Suprapubic skin (tissue), 4 donors: ENCODE data around the gene ENKUR. TPM values are rescaled to one million over a fixed set of nuclear protein-coding genes. Genes with fewer than 3 reads are reported as not detected.

ENCODE experiments used
- DNase-seq, 2 donors: peaks; one replicate each; pipeline ENCODE4 v3.0.0-alpha.2; 2019; ENCODE audit warnings: low spot score in 2 of 2
- H3K27ac ChIP-seq: fragments of 200-600 bp; sonication (generic); one replicate; pipeline ENCODE4 v1.5.1; 2019
- H3K27me3 ChIP-seq: fragments of 200-600 bp; sonication (generic); one replicate; pipeline ENCODE4 v1.5.1; 2019
- H3K36me3 ChIP-seq: fragments of 200-600 bp; sonication (generic); one replicate; pipeline ENCODE4 v1.5.1; 2019
- H3K4me1 ChIP-seq: fragments of 200-600 bp; sonication (generic); one replicate; pipeline ENCODE4 v1.5.1; 2019
- H3K4me3 ChIP-seq: fragments of 200-600 bp; sonication (generic); one replicate; pipeline ENCODE4 v1.5.1; 2019; ENCODE audit warnings: mild to moderate bottlenecking
- H3K9me3 ChIP-seq: fragments of 200-600 bp; sonication (generic); one replicate; pipeline ENCODE4 v1.5.1; 2019
- EP300 ChIP-seq: sonication (generic); formaldehyde crosslinking; IDR thresholded peaks from one replicate; pipeline ENCODE4 v1.6.1; 2017; ENCODE audit warnings: antibody characterized with exemption
- POLR2A ChIP-seq, 2 donors: fragments of 450-650 bp; IDR thresholded peaks; one replicate each; pipeline ENCODE4 v1.6.1; 2017; ENCODE audit warnings: antibody characterized with exemption in 2 of 2, mild to moderate bottlenecking in 2 of 2, moderate library complexity in 2 of 2
- POLR2AphosphoS5 ChIP-seq, 3 donors: sonication (generic); formaldehyde crosslinking; IDR thresholded peaks; one replicate each; pipeline ENCODE4 v1.6.1; 2017; ENCODE audit warnings: antibody characterized with exemption in 3 of 3
- WGBS: methylation state at CpG from one replicate; pipeline ENCODE4 v1.1.5; 2018; 5-methylcytosine and 5-hydroxymethylcytosine counted together
- total RNA-seq, 4 donors: library from RNA; depleted of rRNA; stranded (reverse); fragments of >200 nt; gene quantifications; one replicate each; pipeline ENCODE4 v1.1.0, GENCODE V29; 2016
- TF ChIP-seq, protein P1 (sequence below), 2 donors: fragments of 200-600 bp in 1 of 2; fragments of 450-650 bp in 1 of 2; sonication (generic) in 1 of 2; IDR thresholded peaks; one replicate each; pipeline ENCODE4 v1.5.1; 2016 to 2019; ENCODE audit warnings: antibody characterized with exemption in 2 of 2, mild to moderate bottlenecking in 1 of 2, moderate library complexity in 1 of 2

Gene ENKUR
- total RNA-seq, 4 donors from 2014 or later = not detected

GRCh38 chr10:24995072-24995471 is 20.9 kb downstream of the ENKUR start:
- Histone ChIP-seq H3K4me1 (no peaks in the 10 kb centered on the region), H3K27ac (no peak overlapping the region), H3K27me3 (no peaks in the 10 kb centered on the region), H3K4me3 (no peak overlapping the region), H3K9me3 (no peaks in the 10 kb centered on the region), H3K36me3 (no peaks in the 10 kb centered on the region)
- DNase-seq = no peak
- no peak for TF ChIP-seq EP300
- no peak for TF ChIP-seq POLR2AphosphoS5 (IDR thresholded peaks at IDR 0.05)
- no peak for TF ChIP-seq POLR2A (IDR thresholded peaks at IDR 0.05)
- TF ChIP-seq, protein P1, sequence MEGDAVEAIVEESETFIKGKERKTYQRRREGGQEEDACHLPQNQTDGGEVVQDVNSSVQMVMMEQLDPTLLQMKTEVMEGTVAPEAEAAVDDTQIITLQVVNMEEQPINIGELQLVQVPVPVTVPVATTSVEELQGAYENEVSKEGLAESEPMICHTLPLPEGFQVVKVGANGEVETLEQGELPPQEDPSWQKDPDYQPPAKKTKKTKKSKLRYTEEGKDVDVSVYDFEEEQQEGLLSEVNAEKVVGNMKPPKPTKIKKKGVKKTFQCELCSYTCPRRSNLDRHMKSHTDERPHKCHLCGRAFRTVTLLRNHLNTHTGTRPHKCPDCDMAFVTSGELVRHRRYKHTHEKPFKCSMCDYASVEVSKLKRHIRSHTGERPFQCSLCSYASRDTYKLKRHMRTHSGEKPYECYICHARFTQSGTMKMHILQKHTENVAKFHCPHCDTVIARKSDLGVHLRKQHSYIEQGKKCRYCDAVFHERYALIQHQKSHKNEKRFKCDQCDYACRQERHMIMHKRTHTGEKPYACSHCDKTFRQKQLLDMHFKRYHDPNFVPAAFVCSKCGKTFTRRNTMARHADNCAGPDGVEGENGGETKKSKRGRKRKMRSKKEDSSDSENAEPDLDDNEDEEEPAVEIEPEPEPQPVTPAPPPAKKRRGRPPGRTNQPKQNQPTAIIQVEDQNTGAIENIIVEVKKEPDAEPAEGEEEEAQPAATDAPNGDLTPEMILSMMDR (IDR thresholded peaks at IDR 0.05) = no peak

DNA sequence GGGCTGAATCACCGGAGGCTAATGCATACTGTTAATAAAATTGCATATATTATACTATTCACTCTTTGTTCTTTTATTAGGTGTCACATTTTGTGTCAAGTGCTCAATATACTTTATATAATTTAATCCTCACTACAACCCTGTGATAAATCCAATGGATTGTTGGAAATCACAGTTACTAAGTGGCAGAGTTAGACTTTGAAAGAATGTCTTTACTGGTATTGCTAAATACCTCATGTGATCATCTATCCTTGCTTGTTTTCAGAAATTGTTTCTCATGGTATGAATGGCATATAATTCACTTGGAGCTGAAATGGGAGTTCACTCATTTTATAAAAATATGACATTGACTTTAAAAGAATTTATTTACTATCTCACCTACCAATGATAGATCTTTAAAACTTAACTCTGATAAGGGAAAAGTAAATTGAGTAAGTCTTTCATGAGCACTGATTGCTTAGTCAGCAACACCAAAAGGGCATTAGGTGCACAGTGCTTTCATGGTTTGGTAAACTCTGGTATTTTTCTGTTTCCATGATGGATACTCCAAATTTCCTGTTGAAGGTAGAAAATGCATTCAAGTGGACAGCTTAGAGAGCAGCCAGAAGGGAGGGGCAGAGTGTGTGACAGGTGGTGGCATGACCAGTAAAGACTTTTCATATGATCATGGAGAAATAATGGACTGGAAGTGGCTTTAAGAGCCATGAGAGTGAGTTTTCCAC is 22.6 kb downstream of the ENKUR start:
- H3K4me1 ChIP-seq = no peaks in the 10 kb centered on the region
- no peak for DNase-seq
- H3K27me3 ChIP-seq = no peaks in the 10 kb centered on the region
- no peak overlapping the region for H3K4me3 ChIP-seq
- no peak overlapping the region for H3K27ac ChIP-seq
- 97% methylated on average over 1 of the region's 1 CpG for WGBS
- H3K9me3 ChIP-seq = no peaks in the 10 kb centered on the region
- H3K36me3 ChIP-seq = no peaks in the 10 kb centered on the region
- TF ChIP-seq POLR2A (IDR thresholded peaks at IDR 0.05) (no peak), POLR2AphosphoS5 (IDR thresholded peaks at IDR 0.05) (no peak), EP300 (no peak)
- TF ChIP-seq, protein P1 (IDR thresholded peaks at IDR 0.05) = no peak

DNA sequence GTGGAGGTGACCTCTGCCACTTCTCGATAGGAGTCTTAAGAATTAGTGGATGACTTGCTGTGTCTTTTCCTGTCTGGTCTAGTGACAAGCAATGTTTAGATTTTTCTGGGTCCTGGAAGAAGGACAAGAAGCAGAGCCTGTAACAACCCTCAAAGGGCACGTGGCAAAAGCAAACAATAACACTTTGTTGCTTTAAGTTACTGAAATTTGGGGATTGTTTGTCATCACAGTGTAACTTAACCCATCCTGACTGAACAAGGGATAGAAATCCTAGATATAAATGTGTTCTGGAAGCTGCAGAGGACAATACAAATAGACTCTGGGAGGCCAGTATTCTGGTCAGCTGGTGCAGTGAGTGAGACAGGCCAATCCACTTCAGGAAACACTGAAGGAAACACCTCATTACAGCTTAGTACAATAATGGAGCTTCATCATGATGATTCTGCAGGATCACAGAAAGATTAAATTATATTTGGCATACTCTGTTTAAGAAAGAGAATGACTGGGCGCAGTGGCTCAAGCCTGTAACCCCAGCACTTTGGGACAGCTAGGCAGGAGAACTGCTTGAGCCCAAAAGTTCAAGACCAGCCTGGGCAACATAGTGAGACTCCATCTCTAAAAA is 23.3 kb downstream of the ENKUR start:
- H3K27me3 ChIP-seq = no peaks in the 10 kb centered on the region
- H3K36me3 ChIP-seq = no peaks in the 10 kb centered on the region
- no peak for DNase-seq
- no peak overlapping the region for H3K4me3 ChIP-seq
- no peaks in the 10 kb centered on the region for H3K9me3 ChIP-seq
- TF ChIP-seq EP300 (no peak), POLR2A (IDR thresholded peaks at IDR 0.05) (no peak), POLR2AphosphoS5 (IDR thresholded peaks at IDR 0.05) (no peak)
- TF ChIP-seq, protein P1 (IDR thresholded peaks at IDR 0.05) = no peak
- H3K27ac ChIP-seq = no peak overlapping the region
- WGBS = 83% methylated on average over 3 of the region's 3 CpGs
- H3K4me1 ChIP-seq = no peaks in the 10 kb centered on the region

- Histone ChIP-seq H3K27me3 (no peaks in the 10 kb centered on the region), H3K27ac (no peak overlapping the region), H3K36me3 (no peaks in the 10 kb centered on the region), H3K4me3 (no peak overlapping the region), H3K9me3 (no peaks in the 10 kb centered on the region), H3K4me1 (no peaks in the 10 kb centered on the region)
- WGBS = 91% methylated on average over 12 of the region's 13 CpGs
- no peak for TF ChIP-seq EP300
- TF ChIP-seq, protein P1 (IDR thresholded peaks at IDR 0.05) = no peak
- TF ChIP-seq POLR2AphosphoS5 (IDR thresholded peaks at IDR 0.05) = no peak
- no peak for TF ChIP-seq POLR2A (IDR thresholded peaks at IDR 0.05)
- DNase-seq = no peak
Measured at GRCh38 chr10:24991298-24991697, 24.7 kb downstream of the ENKUR start.

GRCh38 chr10:24989867-24990266 is 26.1 kb downstream of the ENKUR start:
- H3K9me3 ChIP-seq = no peaks in the 10 kb centered on the region
- H3K27ac ChIP-seq = no peak overlapping the region
- no peaks in the 10 kb centered on the region for H3K4me1 ChIP-seq
- H3K27me3 ChIP-seq = no peaks in the 10 kb centered on the region
- TF ChIP-seq POLR2AphosphoS5 (IDR thresholded peaks at IDR 0.05) (no peak), POLR2A (IDR thresholded peaks at IDR 0.05) (no peak)
- TF ChIP-seq, protein P1 (IDR thresholded peaks at IDR 0.05) = no peak
- 18% methylated on average over 1 of the region's 1 CpG for WGBS
- DNase-seq = no peak
- H3K36me3 ChIP-seq = no peaks in the 10 kb centered on the region
- no peak overlapping the region for H3K4me3 ChIP-seq
